Endothelial cell of umbilical vein (primary cell): ENCODE data around the gene SUSD6. TPM values are rescaled to one million over a fixed set of nuclear protein-coding genes. Genes with fewer than 3 reads are reported as not detected.

ENCODE experiments used
- BruUV-seq: library from RNA; stranded (reverse); fragments of 400-500 nt; replicated peaks from 2 replicates; lab custom pipeline; 2021; lab: Mats Ljungman, UMichigan
- CTCF ChIA-PET: fragments of 300-600, 350-600 bp; sonication (Branson Sonifier 250); formaldehyde crosslinking; loops from one replicate; lab custom pipeline; 2021; ENCODE audit warnings: antibody characterized with exemption, inconsistent platforms; lab: Charles Lee
- POLR2A ChIA-PET: fragments of 300-600, 350-600 bp; sonication (Branson Sonifier 250); formaldehyde crosslinking; loops from one replicate; lab custom pipeline; 2021; ENCODE audit warnings: antibody characterized with exemption, inconsistent platforms; lab: Charles Lee
- DNase-seq: peaks from one replicate; pipeline ENCODE4 v3.0.0-alpha.2; 2011; ENCODE audit warnings: low read depth, low spot score
- FAIRE-seq: peaks from 2 replicates; lab custom pipeline; 2011; peaks lifted over from hg19 to GRCh38; lab: Jason Lieb, UNC
- H2AFZ ChIP-seq: 2 replicates; pipeline ENCODE4 v1.6.0; 2012; ENCODE audit warnings: low read depth, low read length, control low read depth, inconsistent platforms
- H3K27ac ChIP-seq: 2 replicates; pipeline ENCODE4 v1.5.1; 2011; ENCODE audit warnings: low read depth, mild to moderate bottlenecking, control low read depth, low read length, moderate library complexity; ENCODE audit not compliant: insufficient read depth
- H3K27me3 ChIP-seq, 2 experiments: 2 replicates each; pipeline versions ENCODE4 v1.6.0 to v1.6.1; 2011; ENCODE audit warnings: low read length in 2 of 2, mixed read lengths in 1 of 2; ENCODE audit not compliant: control insufficient read depth in 2 of 2, insufficient read depth in 2 of 2
- H3K36me3 ChIP-seq, 2 experiments: 2 replicates in 1 of 2; 3 replicates in 1 of 2; pipeline ENCODE4 v1.5.1; 2011; ENCODE audit warnings: low read length in 2 of 2, mild to moderate bottlenecking in 1 of 2, moderate library complexity in 1 of 2; ENCODE audit not compliant: control insufficient read depth in 2 of 2, insufficient read depth in 2 of 2; ENCODE audit errors: extremely low read depth in 1 of 2
- H3K4me1 ChIP-seq: 3 replicates; pipeline ENCODE4 v1.5.1; 2011; ENCODE audit warnings: mild to moderate bottlenecking, low read length; ENCODE audit not compliant: control insufficient read depth, insufficient read depth; ENCODE audit errors: extremely low read depth
- H3K4me2 ChIP-seq: 2 replicates; pipeline ENCODE4 v1.6.1; 2011; ENCODE audit warnings: low read length, control low read depth, mixed read lengths; ENCODE audit not compliant: insufficient read depth
- H3K4me3 ChIP-seq, 3 experiments: fragments of 200-600 bp in 1 of 3; sonication (generic), shearing (Covaris generic) in 1 of 3; replicated peaks in 1 of 3; 2 replicates each; pipeline ENCODE4 v1.5.1; 2011 to 2016; ENCODE audit warnings: control low read depth in 3 of 3, low read length in 3 of 3, mild to moderate bottlenecking in 2 of 3, inconsistent platforms in 1 of 3, low read depth in 1 of 3, moderate library complexity in 1 of 3; ENCODE audit not compliant: insufficient read depth in 1 of 3
- H3K79me2 ChIP-seq: 2 replicates; pipeline ENCODE4 v1.6.0; 2012; ENCODE audit warnings: low read length, inconsistent platforms; ENCODE audit not compliant: control insufficient read depth, insufficient read depth
- H3K9ac ChIP-seq: replicated peaks from 2 replicates; pipeline ENCODE3; 2011; ENCODE audit warnings: low read length, control low read depth; ENCODE audit not compliant: insufficient read depth; ENCODE audit errors: extremely low read depth
- H3K9me1 ChIP-seq: replicated peaks from 3 replicates; pipeline ENCODE4 v1.6.0; 2011; ENCODE audit warnings: mild to moderate bottlenecking, low read length; ENCODE audit not compliant: control insufficient read depth, insufficient read depth; ENCODE audit errors: extremely low read depth
- H3K9me3 ChIP-seq: replicated peaks from 2 replicates; pipeline ENCODE4 v1.5.1; 2012; ENCODE audit warnings: low read length, inconsistent platforms; ENCODE audit not compliant: control insufficient read depth, insufficient read depth
- H4K20me1 ChIP-seq: replicated peaks from 2 replicates; pipeline ENCODE3; 2011; ENCODE audit warnings: mild to moderate bottlenecking, low read length; ENCODE audit not compliant: control insufficient read depth, insufficient read depth; ENCODE audit errors: extremely low read depth
- EZH2 ChIP-seq: IDR thresholded peaks from 2 replicates; pipeline ENCODE4 v1.6.1; 2012; ENCODE audit warnings: borderline replicate concordance, low read depth, mild to moderate bottlenecking, moderate library complexity, low read length, inconsistent platforms; ENCODE audit not compliant: severe bottlenecking
- FOS ChIP-seq: IDR thresholded peaks from 2 replicates; pipeline ENCODE4 v1.6.1; 2011; ENCODE audit warnings: mild to moderate bottlenecking, low read length, moderate library complexity, borderline replicate concordance; ENCODE audit not compliant: insufficient read depth
- GATA2 ChIP-seq: IDR thresholded peaks from 2 replicates; pipeline ENCODE4 v1.7.0; 2011; ENCODE audit warnings: low read depth, mild to moderate bottlenecking, moderate library complexity, mixed read lengths, low read length; ENCODE audit not compliant: insufficient read length, insufficient read depth
- JUN ChIP-seq: IDR thresholded peaks from 2 replicates; pipeline ENCODE4 v1.6.1; 2011; ENCODE audit warnings: borderline replicate concordance, low read depth; ENCODE audit not compliant: insufficient read length, insufficient read depth
- MAX ChIP-seq: IDR thresholded peaks from 2 replicates; pipeline ENCODE4 v1.6.1; 2011; ENCODE audit not compliant: insufficient read depth, insufficient read length
- MYC ChIP-seq: IDR thresholded peaks from one replicate; pipeline ENCODE4 v1.6.1; 2011; ENCODE audit warnings: mild to moderate bottlenecking, low read depth, low read length
- POLR2A ChIP-seq: IDR thresholded peaks from 2 replicates; pipeline ENCODE4 v1.6.1; 2012; ENCODE audit warnings: low read depth, mild to moderate bottlenecking, control low read depth, low read length
- POLR2AphosphoS5 ChIP-seq: IDR thresholded peaks from 2 replicates; pipeline ENCODE4 v1.6.1; 2012; ENCODE audit warnings: low read depth, mild to moderate bottlenecking, control low read depth, low read length, moderate library complexity; ENCODE audit not compliant: insufficient read depth
- dilution Hi-C: fragments of 300-500 bp; cut with MboI; formaldehyde crosslinking; loops from one replicate; pipeline ENCODE4 v1.15.0; 2019; ENCODE audit warnings: low sequenced_read_pairs; ENCODE audit not compliant: extremely low pct_ligation_motif_present
- intact Hi-C: fragments of 100-400 bp; cut with micrococcal nuclease; formaldehyde crosslinking; loops from one replicate; pipeline ENCODE4 v1.10.0; 2022
- polyA plus RNA-seq, 4 experiments: library from polyadenylated mRNA; depleted of rRNA in 3 of 4; stranded (reverse) in 3 of 4; unstranded in 1 of 4; fragments of >200 nt; gene quantifications; 2 replicates each; pipeline versions ENCODE4 v1.2.1 to v1.2.3, GENCODE V29; 2011 to 2012; ENCODE audit warnings: missing spikeins in 1 of 4
- total RNA-seq: library from RNA; stranded (reverse); gene quantifications from 2 replicates; pipeline ENCODE4 v1.2.3, GENCODE V29; 2021
- TF ChIP-seq, protein P1 (sequence below), 2 donors: IDR thresholded peaks; 1 replicate in 1 of 2; 2 replicates in 1 of 2; pipeline ENCODE4 v1.5.1; 2011; ENCODE audit warnings: low read length in 2 of 2, mild to moderate bottlenecking in 2 of 2, moderate library complexity in 2 of 2, control low read depth in 1 of 2, inconsistent platforms in 1 of 2, low read depth in 1 of 2; ENCODE audit not compliant: insufficient read depth in 1 of 2; ENCODE audit errors: extremely low read depth in 1 of 2

Gene SUSD6
- total and polyA plus RNA-seq, 2 donors (not counting 3 experiments of a cell fraction or from before 2014, with no cell fraction given): 13.4 to 19.5 TPM

DNA sequence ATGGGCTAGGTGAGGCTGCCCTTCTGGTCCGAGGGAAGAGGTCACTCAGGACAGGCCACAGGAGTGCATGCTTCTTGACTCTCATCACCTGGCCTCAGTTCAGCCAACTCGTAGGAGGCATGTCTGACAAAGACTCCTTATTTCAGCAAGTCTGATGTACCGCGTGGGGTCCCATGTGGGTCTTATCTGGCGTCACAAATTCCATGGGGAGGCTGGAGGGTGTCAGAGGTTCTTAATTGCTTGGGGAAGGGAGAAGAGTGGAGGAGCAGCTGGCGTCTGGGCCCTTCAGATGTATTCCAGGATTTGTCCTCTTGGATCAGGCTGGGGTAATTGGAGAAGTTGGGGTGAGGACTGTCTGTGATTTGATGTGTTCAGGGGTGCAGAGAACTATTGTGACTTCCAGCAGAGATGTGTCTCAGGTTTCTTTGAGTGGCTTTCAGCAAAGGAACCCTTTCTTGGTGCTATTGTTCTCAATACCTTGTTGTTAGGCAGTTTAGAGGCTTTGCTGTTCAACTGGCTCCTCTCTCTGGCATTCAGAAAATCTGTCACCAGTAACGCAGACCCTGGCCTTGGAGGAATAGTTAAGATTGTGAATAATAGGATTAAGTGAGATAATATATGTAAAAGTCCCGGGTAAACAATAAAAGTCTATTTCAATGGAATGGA, 60.1 kb downstream of the SUSD6 start:
- dilution Hi-C loops: no loop called here
- DNase-seq (no peak), FAIRE-seq (no peak)
- Histone ChIP-seq H3K9ac (no peak overlapping the region), H3K9me1 (no peaks in the 10 kb centered on the region), H4K20me1 (peaks cover 6% of the 10 kb centered on the region), H3K4me3 (no peak overlapping the region), H3K27ac (no peak overlapping the region), H3K27me3 (no peaks in the 10 kb centered on the region), H3K36me3 (no peaks in the 10 kb centered on the region), H3K4me2 (no peak overlapping the region), H3K9me3 (no peaks in the 10 kb centered on the region), H3K79me2 (peaks cover 12% of the 10 kb centered on the region), H3K4me1 (peaks cover 6% of the 10 kb centered on the region), H2AFZ (no peak overlapping the region)
- ChIA-PET POLR2A (no interaction called here), CTCF (no interaction called here)
- intact Hi-C loops: loop anchor here (5.0 kb wide), 1 partner anchor 36 kb away; no protein-coding TSS in a partner anchor
- BruUV-seq: no TSS peak
- TF ChIP-seq GATA2 (no peak), MAX (no peak), POLR2A (no peak), EZH2 (no peak), FOS (no peak), JUN (no peak), MYC (no peak), POLR2AphosphoS5 (no peak)
- TF ChIP-seq, protein P1, sequence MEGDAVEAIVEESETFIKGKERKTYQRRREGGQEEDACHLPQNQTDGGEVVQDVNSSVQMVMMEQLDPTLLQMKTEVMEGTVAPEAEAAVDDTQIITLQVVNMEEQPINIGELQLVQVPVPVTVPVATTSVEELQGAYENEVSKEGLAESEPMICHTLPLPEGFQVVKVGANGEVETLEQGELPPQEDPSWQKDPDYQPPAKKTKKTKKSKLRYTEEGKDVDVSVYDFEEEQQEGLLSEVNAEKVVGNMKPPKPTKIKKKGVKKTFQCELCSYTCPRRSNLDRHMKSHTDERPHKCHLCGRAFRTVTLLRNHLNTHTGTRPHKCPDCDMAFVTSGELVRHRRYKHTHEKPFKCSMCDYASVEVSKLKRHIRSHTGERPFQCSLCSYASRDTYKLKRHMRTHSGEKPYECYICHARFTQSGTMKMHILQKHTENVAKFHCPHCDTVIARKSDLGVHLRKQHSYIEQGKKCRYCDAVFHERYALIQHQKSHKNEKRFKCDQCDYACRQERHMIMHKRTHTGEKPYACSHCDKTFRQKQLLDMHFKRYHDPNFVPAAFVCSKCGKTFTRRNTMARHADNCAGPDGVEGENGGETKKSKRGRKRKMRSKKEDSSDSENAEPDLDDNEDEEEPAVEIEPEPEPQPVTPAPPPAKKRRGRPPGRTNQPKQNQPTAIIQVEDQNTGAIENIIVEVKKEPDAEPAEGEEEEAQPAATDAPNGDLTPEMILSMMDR (IDR thresholded peaks at IDR 0.05; ENCODE audit: extremely low read depth in 1 of 2, insufficient read depth in 1 of 2, low read depth in 1 of 2, low read length in 2 of 2): no peak
